Non-pigmented ciliary epithelial cell (primary cell): ENCODE data around the gene LCK.
"Not testable (repeated sequence)": the region's sequence is repeated elsewhere in the genome, so short reads cannot be mapped to it uniquely, and the experiment has no call there.

Source experiments
- DNase-seq: peaks from one replicate; pipeline ENCODE4 v3.0.0-alpha.2; 2010; ENCODE audit warnings: low read depth

LCK gene

DNA sequence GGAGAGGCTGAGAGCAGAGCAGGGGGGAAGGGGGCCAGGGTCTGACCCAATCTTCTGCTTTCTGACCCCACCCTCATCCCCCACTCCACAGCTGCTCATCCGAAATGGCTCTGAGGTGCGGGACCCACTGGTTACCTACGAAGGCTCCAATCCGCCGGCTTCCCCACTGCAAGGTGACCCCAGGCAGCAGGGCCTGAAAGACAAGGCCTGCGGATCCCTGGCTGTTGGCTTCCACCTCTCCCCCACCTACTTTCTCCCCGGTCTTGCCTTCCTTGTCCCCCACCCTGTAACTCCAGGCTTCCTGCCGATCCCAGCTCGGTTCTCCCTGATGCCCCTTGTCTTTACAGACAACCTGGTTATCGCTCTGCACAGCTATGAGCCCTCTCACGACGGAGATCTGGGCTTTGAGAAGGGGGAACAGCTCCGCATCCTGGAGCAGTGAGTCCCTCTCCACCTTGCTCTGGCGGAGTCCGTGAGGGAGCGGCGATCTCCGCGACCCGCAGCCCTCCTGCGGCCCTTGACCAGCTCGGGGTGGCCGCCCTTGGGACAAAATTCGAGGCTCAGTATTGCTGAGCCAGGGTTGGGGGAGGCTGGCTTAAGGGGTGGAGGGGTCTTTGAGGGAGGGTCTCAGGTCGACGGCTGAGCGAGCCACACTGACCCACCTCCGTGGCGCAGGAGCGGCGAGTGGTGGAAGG, 23.7 kb downstream of the LCK start:
- DNase-seq: no peak

DNA sequence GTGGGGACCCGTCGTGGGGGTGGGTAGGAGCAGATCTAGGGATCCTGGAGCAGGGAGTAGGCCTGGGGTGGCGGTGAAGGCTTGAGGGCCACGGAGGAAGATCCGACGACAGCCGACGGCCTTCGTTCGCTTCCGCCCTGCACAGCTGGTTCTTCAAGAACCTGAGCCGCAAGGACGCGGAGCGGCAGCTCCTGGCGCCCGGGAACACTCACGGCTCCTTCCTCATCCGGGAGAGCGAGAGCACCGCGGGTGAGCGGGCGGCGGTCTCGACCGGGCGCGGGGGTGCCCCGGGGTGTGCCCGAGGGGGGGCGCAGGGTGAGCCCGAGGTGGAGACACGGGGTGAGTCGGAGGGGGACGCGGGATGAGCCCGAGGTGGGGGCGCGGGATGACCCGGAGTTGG, 24.4 kb downstream of the LCK start:
- DNase-seq: no peak

DNA sequence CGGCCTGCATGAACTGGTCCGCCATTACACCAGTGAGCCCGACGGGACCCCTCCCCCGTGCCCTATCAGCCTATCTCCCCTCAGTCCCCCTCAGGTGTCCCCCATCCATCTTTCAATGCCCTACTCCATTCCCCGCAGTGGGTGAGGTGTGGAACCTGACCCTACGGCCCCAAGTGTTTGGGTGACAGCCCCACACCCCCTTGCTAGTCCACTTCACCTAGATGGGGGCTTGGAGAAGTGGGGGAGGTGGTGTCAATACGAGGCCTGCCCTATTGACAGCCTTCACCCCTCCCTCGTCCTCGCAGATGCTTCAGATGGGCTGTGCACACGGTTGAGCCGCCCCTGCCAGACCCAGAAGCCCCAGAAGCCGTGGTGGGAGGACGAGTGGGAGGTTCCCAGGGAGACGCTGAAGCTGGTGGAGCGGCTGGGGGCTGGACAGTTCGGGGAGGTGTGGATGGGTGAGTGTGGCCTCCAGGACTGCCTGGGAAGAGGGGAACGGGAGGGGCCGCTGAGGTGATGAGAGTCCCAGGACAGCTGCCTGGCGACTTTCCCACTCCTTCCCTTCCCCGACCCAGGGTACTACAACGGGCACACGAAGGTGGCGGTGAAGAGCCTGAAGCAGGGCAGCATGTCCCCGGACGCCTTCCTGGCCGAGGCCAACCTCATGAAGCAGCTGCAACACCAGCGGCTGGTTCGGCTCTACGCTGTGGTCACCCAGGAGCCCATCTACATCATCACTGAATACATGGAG, 25.1 kb downstream of the LCK start:
- DNase-seq: no peak

DNA sequence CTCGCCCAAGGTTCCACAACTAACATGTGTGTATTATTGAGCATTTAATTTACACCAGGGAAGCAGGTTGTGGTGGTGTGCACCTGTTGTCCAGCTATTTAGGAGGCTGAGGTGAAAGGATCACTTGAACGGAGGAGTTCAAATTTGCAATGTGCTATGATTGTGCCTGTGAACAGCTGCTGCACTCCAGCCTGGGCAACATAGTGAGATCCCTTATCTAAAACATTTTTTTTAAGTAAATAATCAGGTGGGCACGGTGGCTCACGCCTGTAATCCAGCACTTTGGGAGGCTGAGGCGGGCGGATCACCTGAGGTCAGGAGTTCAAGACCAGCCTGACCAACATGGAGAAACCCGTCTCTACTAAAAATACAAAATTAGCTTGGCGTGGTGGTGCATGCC, 33.7 kb downstream of the LCK start:
- not testable (repeated sequence) for DNase-seq

DNA sequence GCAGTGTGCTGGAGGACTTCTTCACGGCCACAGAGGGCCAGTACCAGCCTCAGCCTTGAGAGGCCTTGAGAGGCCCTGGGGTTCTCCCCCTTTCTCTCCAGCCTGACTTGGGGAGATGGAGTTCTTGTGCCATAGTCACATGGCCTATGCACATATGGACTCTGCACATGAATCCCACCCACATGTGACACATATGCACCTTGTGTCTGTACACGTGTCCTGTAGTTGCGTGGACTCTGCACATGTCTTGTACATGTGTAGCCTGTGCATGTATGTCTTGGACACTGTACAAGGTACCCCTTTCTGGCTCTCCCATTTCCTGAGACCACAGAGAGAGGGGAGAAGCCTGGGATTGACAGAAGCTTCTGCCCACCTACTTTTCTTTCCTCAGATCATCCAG, 34.6 kb downstream of the LCK start:
- no peak for DNase-seq

DNA sequence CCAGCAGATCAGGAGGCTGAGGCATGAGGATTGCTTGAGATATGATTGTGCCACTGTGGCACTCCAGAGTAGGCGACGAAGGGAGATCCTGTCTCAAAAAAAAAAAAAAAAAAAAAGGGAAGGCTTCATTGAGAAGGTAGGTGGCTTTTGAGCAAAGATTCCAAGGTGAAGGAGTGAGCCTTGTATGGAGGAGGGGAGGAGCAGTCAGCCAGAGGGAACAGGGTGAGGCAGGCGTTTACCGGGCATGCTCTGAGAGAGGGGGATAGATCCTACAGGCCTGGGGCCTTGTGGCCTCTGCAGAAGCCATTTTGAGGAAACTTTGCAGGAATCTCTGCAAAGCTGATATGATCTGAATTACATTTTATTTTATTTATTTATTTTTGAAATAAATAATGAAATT, 35.7 kb downstream of the LCK start:
- DNase-seq: no peak

DNA sequence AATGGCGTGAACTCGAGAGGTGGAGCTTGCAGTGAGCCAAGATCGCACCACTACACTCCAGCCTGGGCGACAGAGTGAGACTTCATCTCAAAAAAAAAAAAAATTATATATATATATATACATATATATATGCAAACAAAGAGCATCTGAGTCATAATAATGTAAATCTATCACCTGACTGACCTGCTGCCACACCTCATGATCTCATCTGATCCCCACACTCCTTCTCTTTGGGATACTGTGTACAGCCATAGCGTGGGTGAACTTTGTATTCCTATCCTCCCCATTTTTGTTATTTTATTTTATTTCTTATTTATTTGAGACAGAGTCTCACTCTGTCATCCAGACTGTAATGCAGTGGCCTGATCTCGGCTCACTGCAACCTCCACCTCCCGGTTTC, 38.2 kb downstream of the LCK start:
- no peak for DNase-seq

DNA sequence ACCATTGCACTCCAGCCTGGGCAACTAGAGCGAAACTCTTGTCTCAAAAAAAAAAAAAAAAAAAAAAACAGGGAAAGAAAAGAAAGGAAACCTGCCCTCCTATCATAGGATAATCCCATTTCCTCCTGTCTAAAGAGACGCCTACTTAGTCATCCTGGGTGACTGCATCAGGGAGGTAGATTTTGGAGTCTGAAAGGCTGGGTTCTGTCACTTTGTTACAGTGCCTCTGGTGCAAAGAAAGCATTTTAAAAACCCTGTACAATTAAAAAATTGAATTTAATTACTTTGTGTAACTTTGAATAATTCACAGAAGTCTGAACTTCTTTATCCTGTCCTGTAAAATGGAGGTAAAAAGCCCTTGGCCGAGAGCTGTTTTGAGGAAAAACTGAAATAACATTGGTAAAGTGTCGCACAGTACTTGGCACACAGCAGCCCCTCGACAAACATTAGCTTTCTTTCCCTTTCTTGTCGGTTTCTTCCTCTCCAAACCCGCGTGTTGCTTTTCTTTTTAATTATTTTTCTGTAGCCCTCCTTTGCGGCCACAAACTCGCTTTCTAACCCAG, 40.2 kb downstream of the LCK start:
- DNase-seq: no peak

DNA sequence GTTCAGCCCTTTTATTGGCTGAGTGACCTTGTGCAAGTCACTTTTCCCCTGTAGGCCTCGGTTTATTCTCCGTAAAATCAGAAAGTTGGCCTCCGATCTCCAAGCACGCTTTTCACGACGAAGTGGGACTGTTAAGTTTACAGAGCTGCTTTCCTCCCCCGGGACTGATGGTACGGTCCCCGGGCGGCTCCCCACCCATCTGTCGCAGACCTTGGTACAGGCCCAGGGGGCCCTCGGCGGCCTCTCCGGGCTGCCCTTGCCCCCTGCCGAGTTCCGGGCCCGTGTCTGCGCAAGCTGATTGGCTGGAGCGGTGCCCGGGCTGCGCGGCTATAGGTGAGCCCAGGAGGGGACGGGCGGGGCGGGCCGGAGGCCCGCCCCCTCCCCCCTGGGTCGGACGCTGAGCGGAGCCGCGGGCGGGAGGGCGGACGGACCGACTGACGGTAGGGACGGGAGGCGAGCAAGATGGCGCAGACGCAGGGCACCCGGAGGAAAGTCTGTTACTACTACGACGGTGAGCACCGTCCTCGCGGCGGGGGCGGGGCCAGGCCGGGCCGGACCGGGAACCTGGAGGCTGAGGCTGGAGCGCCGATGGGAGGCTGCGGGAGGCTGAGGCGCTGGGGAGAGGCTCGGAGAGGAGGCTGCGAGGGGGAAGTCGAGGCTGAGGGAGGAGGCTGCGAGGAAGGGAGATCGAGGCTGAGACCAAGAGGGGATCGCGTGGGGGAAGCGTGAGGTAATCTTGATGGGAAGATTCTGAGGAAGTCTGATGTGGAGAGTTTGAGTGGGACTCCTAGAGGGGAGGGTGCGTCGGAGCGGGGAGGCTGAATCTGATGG, 40.9 kb downstream of the LCK start, which contains the start of gene HDAC1:
TSS of gene HDAC1 (plus strand) at position 376 of the 831 bp plus-strand sequence. CDS start at position 463, 87 bp downstream.
- DNase-seq: peak; percentile 51

DNA sequence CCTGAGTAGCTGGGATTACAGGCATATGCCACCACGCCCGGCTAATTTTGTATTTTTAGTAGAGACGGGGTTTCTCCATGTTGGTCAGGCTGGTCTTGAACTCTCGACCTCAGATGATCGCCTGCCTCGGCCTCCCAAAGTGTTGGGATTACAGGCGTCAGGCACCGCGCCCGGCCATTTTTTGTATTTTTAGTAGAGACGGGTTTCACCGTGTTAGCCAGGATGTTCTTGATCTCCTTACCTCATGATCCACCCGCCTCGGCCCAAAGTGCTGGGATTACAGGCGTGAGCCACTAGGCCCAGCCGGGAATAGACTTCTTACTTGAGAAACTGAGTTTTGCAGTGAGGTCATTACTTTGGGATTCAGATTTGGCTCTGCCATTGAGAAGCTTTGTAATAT, 47.1 kb downstream of the LCK start:
- not testable (repeated sequence) for DNase-seq

DNA sequence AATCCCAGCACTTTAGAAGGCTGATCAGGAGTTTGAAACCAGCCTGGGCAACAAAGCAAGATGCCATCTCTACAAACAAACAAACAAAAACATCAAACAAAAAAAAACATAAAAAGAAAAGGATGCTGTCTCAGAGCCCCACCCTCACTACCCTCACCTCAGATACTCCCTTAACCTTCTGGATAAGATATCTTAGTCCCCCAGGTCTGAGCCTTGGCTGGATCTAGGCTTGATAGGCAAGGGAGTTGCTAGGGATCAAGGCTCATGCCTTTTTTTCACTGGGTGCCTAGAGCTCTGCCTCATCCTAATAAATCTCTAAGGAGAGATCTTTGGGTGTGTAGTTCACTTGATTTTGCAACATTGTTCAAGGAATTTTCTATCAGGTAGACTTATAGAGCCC, 48.3 kb downstream of the LCK start:
- DNase-seq: no peak

DNA sequence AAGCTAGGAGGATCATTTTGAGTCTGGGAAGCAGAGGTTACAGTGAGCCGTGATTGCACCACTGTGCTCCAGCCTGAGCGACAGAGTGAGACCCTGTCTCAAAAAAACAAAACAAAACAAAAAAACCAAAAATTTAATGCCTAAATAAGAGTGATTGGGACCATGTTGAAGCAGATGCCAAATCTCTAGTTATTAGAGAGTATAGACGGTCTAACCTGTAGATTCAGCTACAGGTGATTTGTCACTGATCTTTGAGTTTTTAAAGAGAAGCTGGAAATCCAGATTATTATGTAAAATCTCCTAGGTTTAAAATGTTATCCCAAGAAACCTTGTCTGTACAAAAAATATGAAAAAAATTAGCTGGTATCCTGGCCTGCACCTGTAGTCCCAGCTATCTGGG, 52.3 kb downstream of the LCK start:
- DNase-seq: no peak

DNA sequence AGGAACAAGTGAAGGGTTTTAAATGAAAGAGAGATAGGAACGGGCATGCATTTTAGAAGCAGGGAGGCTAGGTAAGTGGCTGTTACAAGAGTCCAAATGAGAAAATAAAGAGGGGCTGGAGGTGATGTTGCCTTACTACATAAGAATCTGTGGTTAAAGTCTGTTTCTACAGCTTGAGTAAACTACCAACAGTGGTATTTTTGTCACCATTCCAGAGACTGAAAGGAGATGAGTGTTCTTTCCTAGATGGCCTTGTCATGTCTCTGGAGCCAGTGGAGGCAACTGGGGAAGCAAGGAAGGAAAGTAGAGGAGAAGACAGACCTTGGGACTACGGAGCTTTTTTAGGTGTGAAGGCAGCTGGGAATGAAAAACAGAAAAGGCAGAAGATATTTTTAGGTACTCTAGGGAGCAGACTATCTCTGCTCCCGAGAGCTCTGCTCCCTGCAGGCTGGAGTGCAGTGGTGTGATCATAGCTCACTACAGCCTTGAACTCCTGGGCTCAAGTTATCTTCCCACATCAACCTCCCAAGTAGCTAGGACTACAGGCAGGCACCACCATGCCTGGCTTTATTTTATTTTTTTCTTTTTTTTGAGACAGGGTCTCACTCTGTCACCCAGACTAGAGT, 53.0 kb downstream of the LCK start:
- DNase-seq: no peak

DNA sequence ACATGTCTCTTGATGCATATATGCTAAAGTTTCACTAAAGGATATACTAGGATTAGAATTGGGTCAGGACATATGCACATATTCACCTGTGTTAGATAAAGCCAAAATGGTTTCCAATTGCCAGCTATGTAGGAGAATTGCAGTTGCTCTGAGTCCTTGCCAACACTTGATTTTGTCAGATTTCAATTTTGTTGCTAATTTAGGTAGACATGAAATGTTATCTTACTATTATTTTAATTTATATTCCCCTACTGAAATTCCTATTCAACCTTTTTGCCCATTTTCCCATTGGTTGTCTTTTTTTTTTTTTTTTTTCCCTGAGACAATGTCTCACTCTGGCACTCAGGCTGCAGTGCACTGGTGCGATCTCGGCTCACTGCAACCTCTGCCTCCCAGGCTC, 54.2 kb downstream of the LCK start:
- no peak for DNase-seq

DNA sequence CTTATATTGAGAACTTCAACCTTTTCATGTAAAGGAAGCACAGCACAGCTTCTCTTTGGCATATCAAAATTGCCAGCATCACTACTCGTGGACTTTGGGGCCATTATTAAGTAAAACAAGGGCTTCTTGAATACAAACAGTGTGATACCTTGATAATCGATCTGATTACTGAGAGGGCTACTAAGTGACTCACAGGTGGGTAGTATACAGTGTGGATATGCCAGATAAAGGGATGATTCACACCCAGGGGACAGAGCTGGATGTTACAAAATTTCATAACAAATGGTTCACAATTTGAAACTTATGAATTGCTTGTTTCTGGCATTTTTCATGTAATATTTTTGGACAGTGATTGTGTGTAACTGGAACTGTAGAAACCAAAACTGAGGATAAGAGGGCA, 56.3 kb downstream of the LCK start:
- no peak for DNase-seq

DNA sequence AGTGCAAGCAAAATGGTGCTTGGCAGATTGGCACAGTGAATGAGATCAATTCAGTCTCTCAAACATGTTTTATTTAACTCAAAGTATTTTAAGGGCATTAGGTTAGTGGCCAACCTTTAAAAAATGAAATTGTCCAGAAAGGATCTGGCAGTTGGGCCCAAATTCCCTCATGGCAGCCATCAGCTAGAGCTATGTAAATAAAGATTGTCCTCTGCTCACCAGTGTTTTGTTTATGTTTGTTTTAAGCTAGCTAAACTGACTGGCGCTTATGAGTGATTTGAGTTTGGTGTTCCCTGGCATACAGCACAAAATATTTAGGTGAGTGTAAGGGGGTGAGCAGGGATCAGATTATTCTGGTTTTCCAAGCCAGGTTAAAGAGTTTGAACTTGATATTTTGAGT, 58.9 kb downstream of the LCK start:
- DNase-seq: no peak

DNA sequence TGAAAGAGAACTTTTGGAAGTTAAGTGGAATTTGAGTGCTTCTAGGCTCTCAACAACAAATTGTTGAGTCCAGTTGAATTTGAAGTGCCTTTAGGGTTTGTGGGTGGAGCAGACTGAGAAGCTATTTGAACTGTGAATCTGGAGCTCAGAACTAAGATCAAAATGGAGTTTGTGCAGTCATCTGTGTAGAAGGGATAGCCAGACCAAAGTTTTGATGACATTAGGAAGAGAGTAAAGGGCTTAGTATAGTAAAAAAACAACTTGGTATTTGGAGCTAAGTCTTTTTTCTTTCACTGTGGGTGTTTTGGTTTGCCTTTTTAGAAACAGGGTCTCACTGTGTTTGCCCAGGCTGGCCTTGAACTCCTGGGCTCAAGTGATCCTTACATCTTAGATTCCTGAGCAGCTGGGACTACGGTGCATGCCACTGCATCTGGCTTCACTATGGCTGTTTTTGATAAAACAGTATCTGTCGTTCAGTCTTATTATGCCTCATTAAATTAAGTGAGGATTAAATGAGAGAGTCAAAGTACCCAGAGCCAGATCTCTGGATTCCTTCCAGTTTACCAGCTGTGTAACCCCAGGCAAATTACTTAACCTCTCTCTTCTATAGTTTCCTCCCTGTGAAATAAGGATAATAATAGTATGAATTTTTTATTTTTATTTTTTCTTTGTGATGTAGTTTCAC, 60.8 kb downstream of the LCK start:
- no peak for DNase-seq

DNA sequence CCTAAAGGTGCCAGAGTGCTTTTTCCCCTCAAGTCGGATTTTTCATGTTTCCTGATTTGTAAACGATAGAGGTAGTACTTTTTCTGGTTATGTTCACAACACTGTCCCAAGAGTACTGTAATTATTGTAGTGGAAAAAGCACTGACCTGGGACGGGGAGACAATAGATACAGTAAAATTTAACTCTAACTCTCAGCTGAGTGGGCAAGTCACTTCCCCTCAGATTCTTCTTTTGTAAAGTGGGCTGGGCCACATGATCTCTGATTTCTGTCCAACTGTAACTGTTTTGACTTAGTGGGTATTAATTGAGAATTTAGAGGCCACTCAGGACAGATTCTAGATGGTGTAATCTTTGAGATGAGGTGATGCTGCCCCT, 65.8 kb downstream of the LCK start:
- no peak for DNase-seq

DNA sequence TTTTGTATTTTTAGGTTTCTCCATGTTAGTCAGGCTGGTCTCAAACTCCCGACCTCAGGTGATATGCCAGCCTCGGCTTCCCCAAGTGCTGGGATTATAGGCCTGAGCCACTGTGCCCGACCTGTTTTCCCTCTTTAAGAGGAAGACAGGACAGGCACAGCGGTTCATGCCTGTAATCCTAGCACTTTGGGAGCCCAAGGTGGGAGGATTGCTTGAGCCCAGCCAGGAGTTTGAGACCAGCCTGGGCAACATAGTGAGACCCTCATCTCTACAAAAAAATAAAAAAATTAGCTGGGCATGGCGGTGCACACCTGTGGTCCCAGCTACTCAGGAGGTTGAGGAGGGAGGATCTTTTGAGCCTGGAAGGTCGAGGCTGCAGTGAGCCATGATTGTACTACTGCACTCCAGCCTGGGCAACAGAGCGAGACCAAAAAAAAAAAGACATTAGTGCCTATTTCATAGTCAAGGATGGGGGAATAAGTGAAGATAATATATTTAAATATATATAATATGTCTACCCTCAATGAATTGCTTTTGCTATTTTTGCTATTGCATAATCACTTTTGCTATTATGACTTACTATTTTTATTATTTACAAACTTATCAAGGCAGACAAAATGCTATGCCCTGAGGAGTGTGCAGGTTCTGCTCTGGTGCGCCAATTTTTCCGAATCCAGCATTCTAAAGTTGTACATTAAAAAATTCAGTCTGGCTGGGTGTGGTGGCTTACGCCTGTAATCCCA, 67.2 kb downstream of the LCK start:
- no peak for DNase-seq

DNA sequence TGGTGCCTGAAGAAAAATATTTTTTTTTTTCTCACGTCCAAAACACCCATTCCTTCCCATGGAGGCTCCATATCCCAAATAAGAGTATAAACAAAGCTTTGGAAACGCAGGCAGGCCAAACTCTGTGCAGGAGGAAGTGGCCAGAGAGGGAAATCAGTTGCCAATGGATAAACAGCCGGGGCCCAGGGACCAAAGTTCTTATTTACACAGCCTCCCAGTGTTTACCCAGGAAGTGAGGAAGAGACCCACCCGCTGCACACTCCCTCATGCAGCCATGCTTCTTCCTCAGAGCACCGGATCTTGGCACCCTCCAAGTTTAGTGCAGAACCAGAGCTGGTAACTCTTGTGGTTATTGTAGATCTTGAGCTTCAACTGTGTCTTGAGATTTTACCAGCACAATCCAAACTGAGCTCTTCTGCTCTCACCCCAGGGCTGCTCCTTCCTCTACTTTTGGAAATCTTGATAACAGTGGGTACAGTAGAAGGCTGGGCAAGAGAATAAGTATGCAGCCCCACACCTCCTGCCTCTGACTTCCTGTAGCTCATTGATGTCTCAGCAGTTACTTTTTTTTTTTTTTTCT, 70.7 kb downstream of the LCK start:
- DNase-seq: no peak
